ENCODE data around the gene H2BK1.

Gene H2BK1

DNA sequence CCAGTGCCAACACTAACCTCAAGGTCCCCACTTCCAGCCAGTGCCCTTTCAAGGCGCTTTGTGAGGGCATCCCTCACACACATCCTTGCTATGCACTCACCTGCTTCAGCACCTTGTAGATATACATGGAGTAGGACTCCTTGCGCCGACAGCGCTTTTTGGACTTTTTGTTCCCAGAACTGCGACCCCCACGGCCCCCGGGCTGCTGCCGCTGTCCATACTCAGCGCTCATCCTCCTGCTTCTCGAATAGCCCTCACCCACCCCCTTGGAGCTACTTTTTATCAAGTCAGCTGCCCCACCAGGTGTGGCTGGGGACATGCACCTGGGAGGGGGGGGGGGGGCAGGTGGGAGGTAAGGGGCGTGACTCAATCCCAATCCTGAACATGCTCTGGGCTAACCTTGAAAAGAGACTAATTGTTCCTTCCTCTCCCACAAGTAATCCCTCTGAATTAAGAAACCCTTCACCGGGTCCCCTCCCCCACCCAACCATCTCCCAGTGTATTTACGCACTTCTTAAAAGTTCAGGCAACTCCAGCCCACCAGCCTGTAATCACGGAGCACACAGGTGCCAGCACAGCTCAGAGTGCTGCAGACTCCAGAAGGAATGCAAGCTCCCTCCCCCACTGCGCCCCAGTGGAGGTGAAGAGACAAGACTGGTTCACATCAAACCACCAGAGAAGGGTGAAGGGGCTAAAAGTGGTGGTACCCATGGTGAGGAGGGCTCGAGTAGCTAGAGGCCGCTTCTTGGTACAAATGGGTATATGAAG is at the start of gene H2BK1:
Gene H2BK1, minus strand, starts transcription at position 402 of the 768 bp plus-strand sequence. Its CDS starts 170 bp downstream, at position 232.
- H3K4me3 ChIP-seq, result no peak within 1 kb of the TSS
- H3K27me3 ChIP-seq, result peaks cover 0 to 9% of the 10 kb centered on the region in 2 donors
- no peak within 1 kb of the TSS for H3K27ac ChIP-seq
- no peaks in the 10 kb centered on the region for H3K9me3 ChIP-seq
- no peaks in the 10 kb centered on the region for H3K4me1 ChIP-seq
- no peak for DNase-seq
- intact Hi-C loops (cut with DNase I; ENCODE audit: low total_unique reads), result no loop called here
- peaks cover 28 to 37% (median 33%) of the 10 kb centered on the region in 3 donors for H3K36me3 ChIP-seq
- TF ChIP-seq, protein P1, sequence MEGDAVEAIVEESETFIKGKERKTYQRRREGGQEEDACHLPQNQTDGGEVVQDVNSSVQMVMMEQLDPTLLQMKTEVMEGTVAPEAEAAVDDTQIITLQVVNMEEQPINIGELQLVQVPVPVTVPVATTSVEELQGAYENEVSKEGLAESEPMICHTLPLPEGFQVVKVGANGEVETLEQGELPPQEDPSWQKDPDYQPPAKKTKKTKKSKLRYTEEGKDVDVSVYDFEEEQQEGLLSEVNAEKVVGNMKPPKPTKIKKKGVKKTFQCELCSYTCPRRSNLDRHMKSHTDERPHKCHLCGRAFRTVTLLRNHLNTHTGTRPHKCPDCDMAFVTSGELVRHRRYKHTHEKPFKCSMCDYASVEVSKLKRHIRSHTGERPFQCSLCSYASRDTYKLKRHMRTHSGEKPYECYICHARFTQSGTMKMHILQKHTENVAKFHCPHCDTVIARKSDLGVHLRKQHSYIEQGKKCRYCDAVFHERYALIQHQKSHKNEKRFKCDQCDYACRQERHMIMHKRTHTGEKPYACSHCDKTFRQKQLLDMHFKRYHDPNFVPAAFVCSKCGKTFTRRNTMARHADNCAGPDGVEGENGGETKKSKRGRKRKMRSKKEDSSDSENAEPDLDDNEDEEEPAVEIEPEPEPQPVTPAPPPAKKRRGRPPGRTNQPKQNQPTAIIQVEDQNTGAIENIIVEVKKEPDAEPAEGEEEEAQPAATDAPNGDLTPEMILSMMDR (IDR thresholded peaks at IDR 0.05), result no peak

DNA sequence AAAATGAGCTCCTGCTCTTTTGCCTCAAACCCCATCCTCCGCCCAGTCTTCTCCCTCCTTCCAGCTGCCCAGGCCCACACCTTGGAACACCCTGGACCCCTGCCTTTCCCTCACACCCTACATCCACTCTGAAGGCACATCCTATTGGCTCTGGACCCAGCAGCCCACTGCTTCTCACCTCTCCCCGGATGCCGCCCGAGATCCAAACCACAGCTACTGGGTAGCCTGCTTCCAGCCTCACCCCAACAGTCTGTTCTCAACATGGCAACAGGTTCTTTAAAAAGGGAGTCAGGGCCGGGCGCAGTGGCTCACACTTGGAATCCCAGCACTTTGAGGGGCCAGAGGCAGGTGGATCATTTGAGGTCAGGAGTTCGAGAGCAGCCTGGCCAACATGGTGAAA is 47.7 kb upstream of the H2BK1 start:
- Histone ChIP-seq H3K4me3 (no peak overlapping the region), H3K9me3 (no peaks in the 10 kb centered on the region), H3K4me1 (peaks cover 0 to 18% (median 3%) of the 10 kb centered on the region in 4 donors), H3K27me3 (peaks cover 0 to 12% of the 10 kb centered on the region in 2 donors), H3K36me3 (no peaks in the 10 kb centered on the region), H3K27ac (no peak overlapping the region)
- intact Hi-C loops (cut with DNase I; ENCODE audit: low total_unique reads), result no loop called here
- TF ChIP-seq, protein P1 (IDR thresholded peaks at IDR 0.05), result no peak
- DNase-seq, result no peak

DNA sequence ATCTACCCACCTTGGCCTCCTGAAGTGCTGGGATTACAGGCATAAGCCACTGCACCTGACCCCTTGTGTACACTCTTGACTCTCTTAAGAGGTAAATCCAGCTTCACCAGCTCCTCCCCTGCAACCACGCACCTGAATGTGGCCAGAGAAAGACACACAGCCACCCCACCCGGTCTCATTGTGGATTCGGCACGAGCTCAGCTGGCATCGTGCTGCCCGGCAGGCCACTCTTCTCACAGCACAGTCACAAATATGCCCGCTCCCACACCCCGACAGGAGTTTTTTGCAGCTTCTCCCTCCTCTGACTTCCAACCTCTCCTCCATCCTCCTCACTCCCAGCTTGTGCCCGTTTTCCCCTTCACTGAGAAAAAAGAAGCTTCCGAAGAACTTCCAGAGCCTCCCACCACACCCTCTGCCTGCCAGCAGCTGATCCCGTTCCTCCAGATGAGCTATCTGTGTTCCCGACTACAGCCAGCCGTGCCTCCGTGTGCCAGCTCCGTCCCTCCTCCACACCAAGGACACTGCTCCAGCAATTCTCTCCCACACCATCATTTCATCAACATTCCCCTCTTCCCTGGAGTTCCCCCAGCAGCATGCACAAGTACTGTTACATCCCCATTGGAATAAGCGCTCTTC is 46.2 kb upstream of the H2BK1 start:
- Histone ChIP-seq H3K36me3 (no peaks in the 10 kb centered on the region), H3K4me3 (no peak overlapping the region), H3K4me1 (peaks cover 0 to 25% (median 12%) of the 10 kb centered on the region in 4 donors), H3K27ac (no peak overlapping the region), H3K9me3 (no peaks in the 10 kb centered on the region), H3K27me3 (peaks cover 0 to 2% of the 10 kb centered on the region in 2 donors)
- TF ChIP-seq, protein P1 (IDR thresholded peaks at IDR 0.05), result no peak
- intact Hi-C loops (cut with DNase I; ENCODE audit: low total_unique reads), result no loop called here
- DNase-seq, result no peak

DNA sequence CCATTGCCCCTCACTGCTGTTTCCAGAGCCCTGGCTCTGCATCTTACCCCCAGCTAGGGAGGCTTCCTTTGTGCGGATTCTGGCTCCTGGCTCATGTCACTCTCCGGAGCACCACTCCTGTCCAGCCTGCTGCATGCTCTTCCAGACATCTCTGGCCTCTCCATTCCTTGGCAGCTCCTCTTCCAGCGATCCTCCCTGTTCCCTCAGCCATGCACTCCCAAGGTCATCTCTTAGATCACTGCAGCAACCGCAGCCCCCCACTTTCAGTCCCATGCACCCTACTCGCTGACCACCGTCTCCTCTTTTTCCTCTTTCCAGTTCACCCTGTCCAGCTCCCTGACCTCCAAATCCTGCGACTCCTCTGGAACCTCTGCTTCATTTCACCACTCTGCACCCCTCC is 45.1 kb upstream of the H2BK1 start:
- DNase-seq, result no peak
- no peak overlapping the region for H3K27ac ChIP-seq
- H3K9me3 ChIP-seq, result no peaks in the 10 kb centered on the region
- H3K36me3 ChIP-seq, result no peaks in the 10 kb centered on the region
- TF ChIP-seq, protein P1 (IDR thresholded peaks at IDR 0.05), result no peak
- H3K4me1 ChIP-seq, result peaks cover 3 to 35% (median 23%) of the 10 kb centered on the region in 4 donors
- H3K27me3 ChIP-seq, result no peaks in the 10 kb centered on the region
- no peak overlapping the region for H3K4me3 ChIP-seq
- intact Hi-C loops (cut with DNase I; ENCODE audit: low total_unique reads), result no loop called here

DNA sequence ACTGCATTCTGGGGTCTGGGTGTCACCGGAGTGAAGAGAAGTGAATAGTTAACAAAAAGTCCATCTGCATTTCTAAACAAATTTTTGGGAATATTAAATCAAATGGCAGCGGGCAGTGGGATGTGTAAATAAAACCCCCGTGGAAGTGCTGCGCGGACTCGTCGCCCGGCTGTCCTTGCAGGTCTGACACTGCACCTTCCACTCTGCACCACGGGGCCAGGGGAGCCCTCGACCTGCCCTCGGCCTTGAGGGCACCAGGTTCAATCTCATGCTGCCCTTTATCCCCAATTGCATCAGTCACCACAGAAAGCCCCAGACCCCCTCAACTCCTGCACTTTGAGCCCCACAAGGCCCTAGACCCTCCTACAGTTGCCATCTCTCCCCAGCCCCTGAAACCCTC is 44.6 kb upstream of the H2BK1 start:
- Histone ChIP-seq H3K9me3 (no peaks in the 10 kb centered on the region), H3K4me3 (no peak overlapping the region), H3K27me3 (no peaks in the 10 kb centered on the region), H3K36me3 (no peaks in the 10 kb centered on the region), H3K4me1 (peaks cover 6 to 41% (median 28%) of the 10 kb centered on the region in 4 donors), H3K27ac (no peak overlapping the region)
- TF ChIP-seq, protein P1 (IDR thresholded peaks at IDR 0.05), result no peak
- no peak for DNase-seq
- intact Hi-C loops (cut with DNase I; ENCODE audit: low total_unique reads), result no loop called here
